ENCODE results near the gene CEBPE. TPM values are rescaled to one million over a fixed set of nuclear protein-coding genes. Genes with fewer than 3 reads are reported as not detected.
"Not testable (repeated sequence)": the region's sequence is repeated elsewhere in the genome, so short reads cannot be mapped to it uniquely, and the experiment has no call there.

CEBPE gene
- total RNA-seq, 2 donors from 2014 or later = not detected

- peak; percentile 94 for ATAC-seq (replicated peaks)
- H3K27ac Mint-ChIP-seq = peak overlapping the region; percentile 88
- no peaks in the 10 kb centered on the region for H3K9me3 Mint-ChIP-seq
- no peaks in the 10 kb centered on the region for H3K36me3 Mint-ChIP-seq (ENCODE audit: low read depth)
- H3K4me3 Mint-ChIP-seq = peak overlapping the region; percentile 52
- H3K27me3 Mint-ChIP-seq = no peaks in the 10 kb centered on the region
- peaks cover 10% of the 10 kb centered on the region for H3K4me1 Mint-ChIP-seq
Measured at GRCh38 chr14:23120541-23121251, 1.6 kb upstream of the CEBPE start.

GRCh38 chr14:23119363-23120327 is 590 bp upstream of the CEBPE start:
- Mint-ChIP-seq H3K4me1 (peaks cover 15% of the 10 kb centered on the region), H3K9me3 (no peaks in the 10 kb centered on the region), H3K36me3 (ENCODE audit: low read depth) (no peaks in the 10 kb centered on the region), H3K27ac (peak overlapping the region; percentile 88), H3K27me3 (peaks cover 4% of the 10 kb centered on the region), H3K4me3 (peak overlapping the region; percentile 52)
- no peak for ATAC-seq (replicated peaks)

GRCh38 chr14:23117371-23118020 is 1.6 kb downstream of the CEBPE start:
- H3K9me3 Mint-ChIP-seq = no peaks in the 10 kb centered on the region
- no peak overlapping the region for H3K4me3 Mint-ChIP-seq
- H3K4me1 Mint-ChIP-seq = peaks cover 15% of the 10 kb centered on the region
- no peaks in the 10 kb centered on the region for H3K36me3 Mint-ChIP-seq (ENCODE audit: low read depth)
- ATAC-seq (replicated peaks) = no peak
- H3K27me3 Mint-ChIP-seq = peaks cover 6% of the 10 kb centered on the region
- peak overlapping the region; percentile 58 for H3K27ac Mint-ChIP-seq

- H3K36me3 Mint-ChIP-seq (ENCODE audit: low read depth) = no peaks in the 10 kb centered on the region
- peaks cover 9% of the 10 kb centered on the region for H3K4me1 Mint-ChIP-seq
- H3K9me3 Mint-ChIP-seq = no peaks in the 10 kb centered on the region
- H3K27me3 Mint-ChIP-seq = peaks cover 6% of the 10 kb centered on the region
- no peak for ATAC-seq (replicated peaks)
- no peak overlapping the region for H3K27ac Mint-ChIP-seq
- no peak overlapping the region for H3K4me3 Mint-ChIP-seq
Measured at GRCh38 chr14:23115918-23116317, 3.1 kb downstream of the CEBPE start.

- Mint-ChIP-seq H3K27me3 (peaks cover 6% of the 10 kb centered on the region), H3K4me3 (no peak overlapping the region)
- peak; percentile 64 for ATAC-seq (replicated peaks)
Measured at GRCh38 chr14:23115039-23115731, 3.9 kb downstream of the CEBPE start.

GRCh38 chr14:23114669-23115038 is 4.4 kb downstream of the CEBPE start:
- Mint-ChIP-seq H3K4me1 (peaks cover 5% of the 10 kb centered on the region), H3K9me3 (no peaks in the 10 kb centered on the region), H3K36me3 (ENCODE audit: low read depth) (no peaks in the 10 kb centered on the region), H3K4me3 (no peak overlapping the region), H3K27ac (peak overlapping the region; percentile 29), H3K27me3 (peaks cover 6% of the 10 kb centered on the region)
- no peak for ATAC-seq (replicated peaks)

More at GRCh38 chr14:23115039-23115731, 3.9 kb downstream of the CEBPE start:
- Mint-ChIP-seq H3K9me3 (no peaks in the 10 kb centered on the region), H3K27ac (peak overlapping the region; percentile 29), H3K36me3 (ENCODE audit: low read depth) (no peaks in the 10 kb centered on the region), H3K4me1 (peaks cover 5% of the 10 kb centered on the region)

GRCh38 chr14:23114120-23114458 is 5.0 kb downstream of the CEBPE start:
- no peaks in the 10 kb centered on the region for H3K36me3 Mint-ChIP-seq (ENCODE audit: low read depth)
- H3K4me3 Mint-ChIP-seq = no peak overlapping the region
- H3K4me1 Mint-ChIP-seq = peaks cover 5% of the 10 kb centered on the region
- H3K27ac Mint-ChIP-seq = no peak overlapping the region
- H3K9me3 Mint-ChIP-seq = no peaks in the 10 kb centered on the region
- ATAC-seq (replicated peaks) = no peak
- H3K27me3 Mint-ChIP-seq = peaks cover 6% of the 10 kb centered on the region

GRCh38 chr14:23113431-23114119 is 5.5 kb downstream of the CEBPE start:
- Mint-ChIP-seq H3K27me3 (peaks cover 6% of the 10 kb centered on the region), H3K4me3 (no peak overlapping the region), H3K4me1 (peaks cover 5% of the 10 kb centered on the region), H3K27ac (no peak overlapping the region), H3K36me3 (ENCODE audit: low read depth) (no peaks in the 10 kb centered on the region), H3K9me3 (no peaks in the 10 kb centered on the region)
- ATAC-seq (replicated peaks) = no peak

- Mint-ChIP-seq H3K9me3 (no peaks in the 10 kb centered on the region), H3K36me3 (ENCODE audit: low read depth) (no peaks in the 10 kb centered on the region), H3K4me1 (peaks cover 5% of the 10 kb centered on the region), H3K27ac (no peak overlapping the region), H3K4me3 (no peak overlapping the region), H3K27me3 (peaks cover 6% of the 10 kb centered on the region)
- ATAC-seq (replicated peaks) = no peak
Measured at GRCh38 chr14:23112359-23113178, 6.5 kb downstream of the CEBPE start.

- Mint-ChIP-seq H3K27ac (no peak overlapping the region), H3K4me3 (no peak overlapping the region), H3K36me3 (ENCODE audit: low read depth) (no peaks in the 10 kb centered on the region), H3K4me1 (peaks cover 5% of the 10 kb centered on the region), H3K27me3 (peaks cover 6% of the 10 kb centered on the region), H3K9me3 (no peaks in the 10 kb centered on the region)
- ATAC-seq (replicated peaks) = no peak
Measured at GRCh38 chr14:23110579-23111365, 8.3 kb downstream of the CEBPE start.

- H3K27me3 Mint-ChIP-seq = peaks cover 3% of the 10 kb centered on the region
- peaks cover under 1% of the 10 kb centered on the region for H3K4me1 Mint-ChIP-seq
- H3K9me3 Mint-ChIP-seq = no peaks in the 10 kb centered on the region
- no peak for ATAC-seq (replicated peaks)
- no peak overlapping the region for H3K4me3 Mint-ChIP-seq
- no peak overlapping the region for H3K27ac Mint-ChIP-seq
- no peaks in the 10 kb centered on the region for H3K36me3 Mint-ChIP-seq (ENCODE audit: low read depth)
Measured at GRCh38 chr14:23109769-23110168, 9.3 kb downstream of the CEBPE start.

GRCh38 chr14:23108169-23108568 is 10.9 kb downstream of the CEBPE start:
- not testable (repeated sequence) for H3K4me1 Mint-ChIP-seq; H3K4me3 Mint-ChIP-seq; H3K27me3 Mint-ChIP-seq; H3K9me3 Mint-ChIP-seq; H3K27ac Mint-ChIP-seq; ATAC-seq (replicated peaks); H3K36me3 Mint-ChIP-seq (ENCODE audit: low read depth)
